Measurements from ENCODE around the gene PDE1C. TPM values are rescaled to one million over a fixed set of nuclear protein-coding genes. Genes with fewer than 3 reads are reported as not detected.

Gene PDE1C
- total RNA-seq, 2 donors from 2014 or later, result 35.7 to 47.8 TPM

- TF ChIP-seq, protein P1, sequence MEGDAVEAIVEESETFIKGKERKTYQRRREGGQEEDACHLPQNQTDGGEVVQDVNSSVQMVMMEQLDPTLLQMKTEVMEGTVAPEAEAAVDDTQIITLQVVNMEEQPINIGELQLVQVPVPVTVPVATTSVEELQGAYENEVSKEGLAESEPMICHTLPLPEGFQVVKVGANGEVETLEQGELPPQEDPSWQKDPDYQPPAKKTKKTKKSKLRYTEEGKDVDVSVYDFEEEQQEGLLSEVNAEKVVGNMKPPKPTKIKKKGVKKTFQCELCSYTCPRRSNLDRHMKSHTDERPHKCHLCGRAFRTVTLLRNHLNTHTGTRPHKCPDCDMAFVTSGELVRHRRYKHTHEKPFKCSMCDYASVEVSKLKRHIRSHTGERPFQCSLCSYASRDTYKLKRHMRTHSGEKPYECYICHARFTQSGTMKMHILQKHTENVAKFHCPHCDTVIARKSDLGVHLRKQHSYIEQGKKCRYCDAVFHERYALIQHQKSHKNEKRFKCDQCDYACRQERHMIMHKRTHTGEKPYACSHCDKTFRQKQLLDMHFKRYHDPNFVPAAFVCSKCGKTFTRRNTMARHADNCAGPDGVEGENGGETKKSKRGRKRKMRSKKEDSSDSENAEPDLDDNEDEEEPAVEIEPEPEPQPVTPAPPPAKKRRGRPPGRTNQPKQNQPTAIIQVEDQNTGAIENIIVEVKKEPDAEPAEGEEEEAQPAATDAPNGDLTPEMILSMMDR (IDR thresholded peaks at IDR 0.05), result no peak
- Histone ChIP-seq H3K4me1 (peaks cover 0 to 42% of the 10 kb centered on the region in 2 donors), H3K4me3 (no peak overlapping the region), H3K27me3 (no peaks in the 10 kb centered on the region), H3K9me3 (no peaks in the 10 kb centered on the region), H3K27ac (peak overlapping the region; percentile 33 to 36), H3K36me3 (no peaks in the 10 kb centered on the region)
- no peak for DNase-seq (ENCODE audit: low spot score)
Observed at GRCh38 chr7:32074787-32075585, 4.8 kb upstream of the PDE1C start.

DNA sequence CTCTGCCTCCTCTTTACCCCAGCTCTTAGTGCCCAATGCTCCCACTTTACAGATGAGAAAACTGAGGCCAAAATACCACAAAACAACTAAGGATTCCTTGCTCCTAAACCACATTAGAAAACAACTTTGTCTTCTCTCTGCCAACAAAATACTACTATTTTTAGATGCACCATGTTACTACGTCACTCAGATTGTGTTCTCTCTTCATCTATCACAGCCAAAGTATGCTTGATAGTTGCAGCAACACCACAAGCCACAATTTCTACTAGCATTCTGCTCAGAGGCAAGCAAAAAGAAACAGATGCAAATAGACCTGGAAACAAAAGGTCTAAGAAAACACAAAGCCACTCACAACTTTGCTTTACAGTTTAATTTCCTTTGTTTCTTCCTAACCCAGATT is 3.3 kb upstream of the PDE1C start:
- Histone ChIP-seq H3K4me1 (peaks cover 0 to 42% of the 10 kb centered on the region in 2 donors), H3K27ac (peak overlapping the region; percentile 16 to 88), H3K36me3 (no peaks in the 10 kb centered on the region), H3K4me3 (no peak overlapping the region), H3K9me3 (no peaks in the 10 kb centered on the region), H3K27me3 (no peaks in the 10 kb centered on the region)
- TF ChIP-seq, protein P1 (IDR thresholded peaks at IDR 0.05), result no peak
- DNase-seq (ENCODE audit: low spot score), result no peak

DNA sequence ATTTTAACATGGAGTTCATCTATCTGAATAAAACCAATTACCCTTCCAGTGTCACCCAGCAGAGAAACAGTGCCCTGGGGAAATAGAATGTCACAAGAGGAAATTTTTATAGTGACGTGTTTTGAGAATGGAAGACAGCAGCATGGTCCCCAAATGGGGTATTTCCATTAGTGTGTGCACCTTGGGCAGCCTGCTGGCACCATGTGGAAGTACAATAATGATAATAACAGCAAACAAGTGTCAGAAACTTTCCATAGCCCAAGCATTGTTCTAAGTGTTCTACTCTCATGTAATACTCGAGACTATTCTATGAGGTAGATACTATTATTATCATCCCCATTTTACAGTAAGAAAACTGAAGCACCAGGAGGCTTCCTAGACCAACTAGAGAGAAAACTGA is 2.2 kb upstream of the PDE1C start:
- DNase-seq (ENCODE audit: low spot score), result no peak
- H3K27me3 ChIP-seq, result no peaks in the 10 kb centered on the region
- H3K36me3 ChIP-seq, result no peaks in the 10 kb centered on the region
- H3K27ac ChIP-seq, result peak overlapping the region; percentile 86 to 88
- H3K4me3 ChIP-seq, result no peak overlapping the region
- peaks cover 0 to 36% of the 10 kb centered on the region in 2 donors for H3K4me1 ChIP-seq
- no peaks in the 10 kb centered on the region for H3K9me3 ChIP-seq
- TF ChIP-seq, protein P1 (IDR thresholded peaks at IDR 0.05), result no peak

DNA sequence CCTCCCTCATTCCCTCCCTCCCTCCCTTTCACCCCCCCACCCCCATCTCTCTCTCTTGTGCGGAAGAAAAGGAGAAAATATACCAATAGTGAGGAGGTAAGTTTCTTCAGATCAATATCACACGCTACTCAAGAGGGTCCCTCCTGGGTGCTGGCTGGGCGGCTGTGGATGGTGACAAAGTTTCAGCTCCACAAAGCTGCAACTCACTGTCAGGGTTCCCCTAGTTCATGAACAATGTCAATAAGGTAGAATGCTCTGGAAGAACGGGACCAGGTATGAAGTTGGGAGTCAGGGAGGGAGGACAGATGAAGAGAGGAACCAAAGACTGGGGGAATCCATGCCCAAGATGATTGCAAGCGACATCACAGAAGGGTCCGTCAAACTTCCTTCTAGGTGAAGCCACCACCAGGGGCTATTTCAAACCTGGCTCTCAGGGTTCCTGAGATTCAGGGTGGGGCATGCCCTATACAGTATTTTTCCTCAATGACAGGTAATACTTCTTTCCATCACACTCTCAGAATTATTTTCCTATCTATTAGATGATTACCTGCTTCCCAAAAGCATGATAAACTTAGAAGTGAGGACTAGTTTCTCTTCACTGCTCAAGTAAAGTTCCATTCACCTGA is 1.4 kb upstream of the PDE1C start:
- H3K27me3 ChIP-seq, result no peaks in the 10 kb centered on the region
- peak overlapping the region; percentile 61 for H3K4me3 ChIP-seq
- peak overlapping the region; percentile 86 to 88 for H3K27ac ChIP-seq
- peaks cover 0 to 36% of the 10 kb centered on the region in 2 donors for H3K4me1 ChIP-seq
- no peaks in the 10 kb centered on the region for H3K9me3 ChIP-seq
- H3K36me3 ChIP-seq, result no peaks in the 10 kb centered on the region
- DNase-seq (ENCODE audit: low spot score), result no peak
- TF ChIP-seq, protein P1 (IDR thresholded peaks at IDR 0.05), result no peak

GRCh38 chr7:32070051-32070405 is 179 bp downstream of the PDE1C start:
- H3K4me1 ChIP-seq, result peaks cover 0 to 26% of the 10 kb centered on the region in 2 donors
- no peak for DNase-seq (ENCODE audit: low spot score)
- H3K27ac ChIP-seq, result peak overlapping the region; percentile 86 to 88
- no peaks in the 10 kb centered on the region for H3K9me3 ChIP-seq
- TF ChIP-seq, protein P1 (IDR thresholded peaks at IDR 0.05), result no peak
- H3K4me3 ChIP-seq, result peak overlapping the region; percentile 61
- H3K27me3 ChIP-seq, result no peaks in the 10 kb centered on the region
- no peaks in the 10 kb centered on the region for H3K36me3 ChIP-seq

Measured in right atrium auricular region (tissue), 2 donors.